ENCODE data around the gene GSTA5.
"Not testable (repeated sequence)": the region's sequence is repeated elsewhere in the genome, so short reads cannot be mapped to it uniquely, and the experiment has no call there.

Gene GSTA5

GRCh38 chr6:52877786-52878185 lies 37.2 kb upstream of the GSTA5 start:
- DNase-seq: no peak
- Histone ChIP-seq H3K4me3 (no peak overlapping the region), H3K4me1 (peaks cover 0 to 4% (median 0%) of the 10 kb centered on the region in 4 donors)

GRCh38 chr6:52877168-52877567 lies 36.6 kb upstream of the GSTA5 start:
- intact Hi-C loops (cut with DNase I; ENCODE audit: low total_unique reads): no loop called here
- no peaks in the 10 kb centered on the region for H3K36me3 ChIP-seq
- H3K27me3 ChIP-seq: no peaks in the 10 kb centered on the region
- DNase-seq: no peak
- H3K27ac ChIP-seq: no peak overlapping the region
- H3K4me1 ChIP-seq: peaks cover 0 to 4% (median 0%) of the 10 kb centered on the region in 4 donors
- no peak overlapping the region for H3K4me3 ChIP-seq
- no peak for TF ChIP-seq CTCF (IDR thresholded peaks at IDR 0.05)
- H3K9me3 ChIP-seq: no peaks in the 10 kb centered on the region

More at GRCh38 chr6:52877786-52878185, 37.2 kb upstream of the GSTA5 start:
- Histone ChIP-seq H3K27me3 (no peaks in the 10 kb centered on the region), H3K27ac (no peak overlapping the region), H3K36me3 (no peaks in the 10 kb centered on the region), H3K9me3 (no peaks in the 10 kb centered on the region)
- TF ChIP-seq CTCF (IDR thresholded peaks at IDR 0.05): no peak
- intact Hi-C loops (cut with DNase I; ENCODE audit: low total_unique reads): no loop called here

GRCh38 chr6:52876056-52876787 lies 35.6 kb upstream of the GSTA5 start:
- TF ChIP-seq CTCF (IDR thresholded peaks at IDR 0.05): no peak
- no peaks in the 10 kb centered on the region for H3K9me3 ChIP-seq

GRCh38 chr6:52872031-52872430 lies 31.4 kb upstream of the GSTA5 start:
- H3K27ac ChIP-seq: no peak overlapping the region
- TF ChIP-seq CTCF (IDR thresholded peaks at IDR 0.05): no peak
- no peaks in the 10 kb centered on the region for H3K36me3 ChIP-seq
- H3K4me1 ChIP-seq: no peaks in the 10 kb centered on the region
- no peak overlapping the region for H3K4me3 ChIP-seq
- intact Hi-C loops (cut with DNase I; ENCODE audit: low total_unique reads): no loop called here
- DNase-seq: no peak
- H3K27me3 ChIP-seq: no peaks in the 10 kb centered on the region
- H3K9me3 ChIP-seq: no peaks in the 10 kb centered on the region

More at GRCh38 chr6:52876056-52876787, 35.6 kb upstream of the GSTA5 start:
- Histone ChIP-seq H3K27me3 (no peaks in the 10 kb centered on the region), H3K4me1 (no peaks in the 10 kb centered on the region), H3K4me3 (no peak overlapping the region), H3K36me3 (no peaks in the 10 kb centered on the region), H3K27ac (no peak overlapping the region)
- intact Hi-C loops (cut with DNase I; ENCODE audit: low total_unique reads): no loop called here
- DNase-seq: no peak

- Histone ChIP-seq H3K4me3 (no peak overlapping the region), H3K9me3 (no peaks in the 10 kb centered on the region), H3K27me3 (no peaks in the 10 kb centered on the region)
These were observed 31.0 kb upstream of the GSTA5 start for GRCh38 chr6:52871621-52872020.

GRCh38 chr6:52870335-52871091 lies 29.9 kb upstream of the GSTA5 start:
- DNase-seq; H3K36me3 ChIP-seq; intact Hi-C loops (cut with DNase I; ENCODE audit: low total_unique reads); H3K4me3 ChIP-seq; H3K27me3 ChIP-seq; H3K27ac ChIP-seq; H3K4me1 ChIP-seq; H3K9me3 ChIP-seq: not testable (repeated sequence)

More at GRCh38 chr6:52871621-52872020, 31.0 kb upstream of the GSTA5 start:
- no peak for TF ChIP-seq CTCF (IDR thresholded peaks at IDR 0.05)
- no peak overlapping the region for H3K27ac ChIP-seq
- no peak for DNase-seq
- H3K36me3 ChIP-seq: no peaks in the 10 kb centered on the region
- no peaks in the 10 kb centered on the region for H3K4me1 ChIP-seq
- intact Hi-C loops (cut with DNase I; ENCODE audit: low total_unique reads): no loop called here

- DNase-seq; intact Hi-C loops (cut with DNase I; ENCODE audit: low total_unique reads); H3K27me3 ChIP-seq; H3K27ac ChIP-seq; H3K4me1 ChIP-seq; H3K36me3 ChIP-seq; H3K4me3 ChIP-seq; H3K9me3 ChIP-seq: not testable (repeated sequence)
These were observed 28.3 kb upstream of the GSTA5 start for GRCh38 chr6:52868899-52869298.
